ENCODE measurements around the gene MUSTN1. TPM values are rescaled to one million over a fixed set of nuclear protein-coding genes. Genes with fewer than 3 reads are reported as not detected.

Gene MUSTN1
- 1 to 10 TPM; 1.3 to 1.9 TPM for total RNA-seq

DNA sequence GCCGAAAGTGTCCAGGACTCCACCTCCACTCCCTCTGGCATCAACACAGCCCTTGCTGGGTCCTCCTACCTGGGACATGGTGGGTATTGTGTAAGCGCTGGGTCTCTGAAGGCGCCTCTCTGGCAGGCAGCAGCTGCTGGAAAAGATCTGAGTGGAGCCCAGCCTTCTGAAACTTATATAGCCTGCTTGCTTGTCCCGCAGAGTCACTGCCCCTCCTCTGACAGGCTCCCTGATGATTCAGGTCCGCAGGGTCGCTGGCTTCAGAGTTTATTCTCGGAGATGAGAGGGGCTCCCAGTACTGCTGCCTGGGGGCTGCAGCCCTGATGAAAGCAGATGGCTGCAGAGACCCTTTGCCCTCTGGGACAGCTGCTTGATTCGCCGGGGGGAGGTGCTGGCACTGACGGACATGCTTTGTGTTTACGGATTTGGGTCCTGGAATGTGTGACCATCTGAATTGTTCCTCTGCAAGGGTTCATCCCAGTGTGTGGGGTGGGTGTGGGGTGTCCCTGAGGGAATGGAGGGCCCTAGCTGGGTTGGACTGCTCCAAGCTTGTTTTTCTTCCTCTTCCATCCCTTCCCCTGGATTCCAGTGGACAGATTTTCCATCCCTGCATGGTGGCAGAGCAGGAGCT lies at the start of gene MUSTN1:
TSS of gene MUSTN1 (minus strand) at position 149 of the 631 bp plus-strand sequence. CDS start at position 78, 71 bp downstream.
- H3K9me3 Mint-ChIP-seq, result no peaks in the 10 kb centered on the region
- peaks cover 42% of the 10 kb centered on the region for H3K4me1 Mint-ChIP-seq

DNA sequence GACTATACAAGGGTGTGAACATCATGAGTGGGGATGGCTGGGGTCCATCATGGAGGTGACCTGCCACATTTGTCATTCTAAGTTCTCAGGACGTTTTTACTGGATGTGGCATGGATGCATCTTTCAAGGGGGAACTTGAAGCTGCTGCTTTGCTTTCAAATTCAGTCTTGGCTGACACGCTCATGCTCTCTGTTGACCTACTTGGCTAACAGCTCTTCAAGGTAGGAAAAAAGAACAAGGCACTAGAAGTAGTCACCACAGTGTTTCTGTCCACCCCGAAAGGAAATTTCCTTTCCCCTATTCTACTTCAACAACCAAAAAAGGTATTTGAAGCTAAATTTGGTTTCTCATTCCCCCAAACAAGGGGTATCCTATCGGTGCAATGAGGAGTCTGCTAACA lies 47.6 kb upstream of the MUSTN1 start:
- peaks cover 27% of the 10 kb centered on the region for H3K36me3 Mint-ChIP-seq
- POLR2A ChIA-PET, result no interaction called here
- no peak for ATAC-seq (ENCODE audit: low read depth)

More for the DNA sequence above, at the start of gene MUSTN1:
- no peaks in the 10 kb centered on the region for H3K27me3 Mint-ChIP-seq
- no peak within 1 kb of the TSS for H3K4me3 Mint-ChIP-seq
- ATAC-seq (ENCODE audit: low read depth), result no peak
- no peak for DNase-seq
- peaks cover 9% of the 10 kb centered on the region for H3K36me3 Mint-ChIP-seq
- POLR2A ChIA-PET, result no interaction called here
- H3K27ac Mint-ChIP-seq, result no peak within 1 kb of the TSS

DNA sequence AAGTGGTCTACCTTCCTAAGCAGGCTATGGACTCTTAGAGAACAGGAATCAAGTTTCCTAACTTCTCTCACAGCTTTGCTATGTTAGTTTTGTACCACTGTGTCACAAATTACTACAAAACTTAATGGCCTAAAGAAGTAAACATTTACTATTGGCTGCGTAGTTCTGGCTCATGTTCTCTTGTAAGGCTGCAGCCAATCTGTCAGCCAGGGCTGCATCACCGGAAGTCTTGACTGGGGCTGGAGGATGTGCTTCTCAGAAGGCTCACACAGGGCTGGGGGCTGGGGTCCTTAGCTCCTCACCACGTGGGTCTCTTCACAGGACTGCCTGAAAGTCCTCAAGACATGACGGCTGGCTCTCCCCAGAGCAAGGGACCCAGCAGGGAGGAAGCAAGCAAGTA lies 47.1 kb upstream of the MUSTN1 start:
- ATAC-seq (ENCODE audit: low read depth) (no peak), DNase-seq (no peak)
- H3K27me3 Mint-ChIP-seq, result no peaks in the 10 kb centered on the region
- no peak overlapping the region for H3K4me3 Mint-ChIP-seq
- H3K4me1 Mint-ChIP-seq, result peaks cover 7% of the 10 kb centered on the region
- POLR2A ChIA-PET, result no interaction called here
- H3K9me3 Mint-ChIP-seq, result peaks cover 1% of the 10 kb centered on the region
- H3K36me3 Mint-ChIP-seq, result peaks cover 26% of the 10 kb centered on the region
- no peak overlapping the region for H3K27ac Mint-ChIP-seq

More for the DNA sequence above, 47.6 kb upstream of the MUSTN1 start:
- Mint-ChIP-seq H3K4me3 (no peak overlapping the region), H3K9me3 (peaks cover 1% of the 10 kb centered on the region), H3K27me3 (no peaks in the 10 kb centered on the region), H3K27ac (no peak overlapping the region), H3K4me1 (peaks cover 7% of the 10 kb centered on the region)
- DNase-seq, result no peak

DNA sequence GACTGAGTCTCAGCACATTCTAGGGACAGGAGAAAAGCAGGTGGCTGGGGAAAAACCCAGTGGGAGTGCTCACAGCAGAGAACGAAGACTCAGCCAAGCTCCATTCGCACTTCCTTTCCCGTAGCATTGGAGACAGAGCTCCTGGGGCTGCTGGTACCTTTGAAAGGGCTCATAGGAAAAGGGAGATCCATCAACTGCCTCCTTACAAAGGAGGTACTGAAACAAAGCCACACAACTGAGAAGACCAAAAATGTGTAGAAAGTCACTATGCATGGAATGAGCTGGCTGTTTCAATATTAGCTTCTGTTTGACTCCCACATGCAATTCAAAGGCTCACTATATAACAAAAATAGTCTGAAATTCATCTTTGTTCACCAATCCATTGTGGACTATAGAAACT lies 45.7 kb upstream of the MUSTN1 start:
- H3K27me3 Mint-ChIP-seq, result no peaks in the 10 kb centered on the region
- peaks cover 15% of the 10 kb centered on the region for H3K4me1 Mint-ChIP-seq
- DNase-seq (no peak), ATAC-seq (ENCODE audit: low read depth) (no peak)
- H3K4me3 Mint-ChIP-seq, result no peak overlapping the region
- peaks cover 16% of the 10 kb centered on the region for H3K36me3 Mint-ChIP-seq
- no peak overlapping the region for H3K27ac Mint-ChIP-seq
- POLR2A ChIA-PET, result no interaction called here
- peaks cover 1% of the 10 kb centered on the region for H3K9me3 Mint-ChIP-seq

DNA sequence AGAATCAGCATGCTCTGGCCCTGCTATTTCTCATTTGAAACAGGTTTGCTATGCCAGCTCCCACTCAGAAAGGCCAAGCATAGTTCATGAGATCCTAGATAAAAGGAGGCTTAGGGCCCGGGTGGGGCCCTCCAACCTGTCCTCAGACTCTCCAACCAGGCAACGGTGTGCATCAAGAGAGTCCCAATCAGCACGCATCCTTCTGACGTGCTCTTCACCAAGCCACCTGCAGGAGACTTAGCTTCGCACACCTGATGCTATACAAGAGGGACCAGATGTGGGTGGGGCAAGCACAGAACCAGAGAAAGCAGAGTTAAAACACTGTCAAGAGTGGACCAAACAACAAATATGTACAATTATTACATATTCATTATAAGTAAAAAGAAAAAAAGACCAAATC lies 45.2 kb upstream of the MUSTN1 start:
- Mint-ChIP-seq H3K36me3 (peaks cover 11% of the 10 kb centered on the region), H3K4me1 (peaks cover 20% of the 10 kb centered on the region), H3K4me3 (no peak overlapping the region), H3K27ac (no peak overlapping the region), H3K27me3 (no peaks in the 10 kb centered on the region), H3K9me3 (peaks cover under 1% of the 10 kb centered on the region)
- no peak for ATAC-seq (ENCODE audit: low read depth)
- POLR2A ChIA-PET, result interaction anchor here (1.0 kb wide), 1 partner anchor 14 kb away, joined by 3 read pairs; no protein-coding TSS in a partner anchor
- no peak for DNase-seq

DNA sequence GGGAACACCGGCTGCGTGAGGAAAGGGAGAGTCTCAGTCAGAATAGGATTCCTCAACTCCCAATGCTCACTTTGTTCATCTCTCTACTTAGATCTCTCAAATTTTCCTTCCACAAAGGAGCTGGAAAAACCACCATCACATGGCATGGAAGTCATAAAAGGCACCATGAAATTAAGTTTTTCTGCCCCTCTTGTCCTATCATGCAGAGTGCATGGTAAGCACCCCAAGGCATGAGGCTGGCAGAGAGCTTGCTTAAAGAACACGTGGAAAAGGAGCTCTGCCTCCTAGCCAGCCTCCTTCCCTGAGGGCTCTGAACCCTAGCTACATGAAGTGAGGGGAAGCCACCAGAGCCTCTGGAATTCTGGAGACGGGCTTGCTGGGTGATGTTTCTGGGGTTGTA lies 44.8 kb upstream of the MUSTN1 start:
- POLR2A ChIA-PET, result interaction anchor here (1.0 kb wide), 1 partner anchor 14 kb away, joined by 3 read pairs; no protein-coding TSS in a partner anchor
- DNase-seq, result no peak
- no peak for ATAC-seq (ENCODE audit: low read depth)

DNA sequence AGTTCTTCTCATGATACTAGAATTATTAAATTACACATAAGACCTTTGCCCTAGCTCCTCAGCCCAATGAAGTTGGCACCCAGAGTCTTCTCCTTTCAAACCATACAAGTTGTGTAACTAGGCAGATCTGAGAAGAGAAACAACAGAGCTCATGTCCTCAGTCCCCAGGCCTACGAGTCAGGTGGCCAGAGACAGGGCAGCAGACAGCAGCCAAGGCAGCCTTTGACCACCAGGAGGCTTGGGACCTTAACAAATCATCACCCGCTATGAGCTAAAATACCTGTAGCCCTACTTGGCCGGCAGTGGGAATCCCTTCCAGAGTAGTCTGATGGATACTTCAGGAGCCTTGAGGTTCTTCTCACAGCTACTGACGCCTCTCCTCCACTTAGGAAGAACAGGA lies 44.3 kb upstream of the MUSTN1 start:
- POLR2A ChIA-PET, result interaction anchor here (1.0 kb wide), 1 partner anchor 15 kb away, joined by 3 read pairs; no protein-coding TSS in a partner anchor
- H3K36me3 Mint-ChIP-seq, result peaks cover 6% of the 10 kb centered on the region

More for the DNA sequence above, 44.8 kb upstream of the MUSTN1 start:
- no peak overlapping the region for H3K27ac Mint-ChIP-seq
- H3K9me3 Mint-ChIP-seq, result no peaks in the 10 kb centered on the region
- peaks cover 23% of the 10 kb centered on the region for H3K4me1 Mint-ChIP-seq
- H3K36me3 Mint-ChIP-seq, result peaks cover 8% of the 10 kb centered on the region
- no peaks in the 10 kb centered on the region for H3K27me3 Mint-ChIP-seq
- no peak overlapping the region for H3K4me3 Mint-ChIP-seq

DNA sequence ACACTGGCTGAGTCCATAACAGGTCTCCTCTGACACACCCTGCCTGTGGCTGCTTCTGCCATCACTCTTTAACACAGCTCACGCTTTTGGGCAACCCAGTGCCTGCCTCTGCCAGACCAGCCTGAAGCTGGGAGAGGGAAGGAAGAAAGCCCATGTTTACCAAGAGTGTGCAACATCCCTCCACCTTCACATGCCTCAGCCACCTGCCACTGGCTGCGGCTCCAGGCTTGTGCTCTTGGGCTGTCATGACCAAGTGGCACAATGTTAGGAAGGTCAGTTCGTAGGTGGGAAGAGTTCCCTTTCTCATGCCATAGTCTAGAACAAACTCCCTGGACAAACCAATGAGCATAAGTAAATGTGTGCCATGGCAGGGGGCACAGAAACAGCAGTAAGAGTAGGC lies 42.3 kb upstream of the MUSTN1 start:
- peaks cover 28% of the 10 kb centered on the region for H3K4me1 Mint-ChIP-seq
- no peak overlapping the region for H3K4me3 Mint-ChIP-seq
- ATAC-seq (ENCODE audit: low read depth), result no peak
- H3K27ac Mint-ChIP-seq, result no peak overlapping the region
- POLR2A ChIA-PET, result interaction anchor here (1.1 kb wide), 1 partner anchor 16 kb away, joined by 6 read pairs; no protein-coding TSS in a partner anchor
- DNase-seq, result no peak
- no peaks in the 10 kb centered on the region for H3K27me3 Mint-ChIP-seq
- H3K9me3 Mint-ChIP-seq, result no peaks in the 10 kb centered on the region
- peaks cover 6% of the 10 kb centered on the region for H3K36me3 Mint-ChIP-seq

More for the DNA sequence above, 44.3 kb upstream of the MUSTN1 start:
- Mint-ChIP-seq H3K27me3 (no peaks in the 10 kb centered on the region), H3K9me3 (no peaks in the 10 kb centered on the region), H3K4me1 (peaks cover 27% of the 10 kb centered on the region), H3K27ac (no peak overlapping the region), H3K4me3 (no peak overlapping the region)
- DNase-seq (no peak), ATAC-seq (ENCODE audit: low read depth) (no peak)

DNA sequence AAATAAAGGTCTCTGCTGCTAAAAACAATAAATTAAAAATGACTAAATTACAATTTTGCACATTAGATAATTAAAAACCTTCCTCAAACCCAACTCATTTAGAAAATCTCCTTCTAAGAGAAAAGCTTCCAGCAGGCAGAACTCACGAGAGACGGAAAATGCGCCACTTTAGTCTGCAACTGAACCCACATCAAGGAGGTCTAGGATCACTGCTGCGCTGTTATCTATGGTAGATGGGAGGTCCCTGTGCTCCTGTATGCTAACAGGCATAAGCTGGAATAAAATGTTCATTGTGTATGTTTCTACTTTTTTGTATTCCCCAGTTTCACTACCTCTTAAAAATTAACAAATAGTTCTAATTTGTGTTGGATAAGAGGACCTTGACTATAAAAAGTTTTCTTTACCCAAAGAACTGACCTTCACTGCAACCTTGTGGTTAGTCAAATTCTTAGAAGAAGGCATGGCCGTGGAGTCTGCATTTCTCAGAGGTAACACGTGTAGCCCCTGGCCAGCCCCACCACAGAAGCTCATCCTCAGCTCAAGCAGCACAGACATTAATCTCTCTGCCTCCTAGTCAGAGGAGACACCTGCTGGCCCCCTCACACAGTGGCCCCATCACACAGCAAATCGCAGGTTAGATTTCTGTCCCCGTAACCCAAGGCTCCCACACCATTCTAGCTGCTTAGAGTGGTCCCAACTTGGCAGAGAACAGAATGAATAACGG lies 40.2 kb upstream of the MUSTN1 start:
- ATAC-seq (ENCODE audit: low read depth) (peak; percentile 72), DNase-seq (no peak)
- no peaks in the 10 kb centered on the region for H3K27me3 Mint-ChIP-seq
- H3K27ac Mint-ChIP-seq, result peak overlapping the region; percentile 44
- peaks cover 4% of the 10 kb centered on the region for H3K36me3 Mint-ChIP-seq
- H3K9me3 Mint-ChIP-seq, result no peaks in the 10 kb centered on the region
- peak overlapping the region; percentile 56 for H3K4me3 Mint-ChIP-seq
- POLR2A ChIA-PET, result interaction anchor here (1.4 to 1.9 kb wide), 2 partner anchors 22 to 172 kb away, joined by 3 to 5 read pairs; no protein-coding TSS in a partner anchor
- H3K4me1 Mint-ChIP-seq, result peaks cover 35% of the 10 kb centered on the region

DNA sequence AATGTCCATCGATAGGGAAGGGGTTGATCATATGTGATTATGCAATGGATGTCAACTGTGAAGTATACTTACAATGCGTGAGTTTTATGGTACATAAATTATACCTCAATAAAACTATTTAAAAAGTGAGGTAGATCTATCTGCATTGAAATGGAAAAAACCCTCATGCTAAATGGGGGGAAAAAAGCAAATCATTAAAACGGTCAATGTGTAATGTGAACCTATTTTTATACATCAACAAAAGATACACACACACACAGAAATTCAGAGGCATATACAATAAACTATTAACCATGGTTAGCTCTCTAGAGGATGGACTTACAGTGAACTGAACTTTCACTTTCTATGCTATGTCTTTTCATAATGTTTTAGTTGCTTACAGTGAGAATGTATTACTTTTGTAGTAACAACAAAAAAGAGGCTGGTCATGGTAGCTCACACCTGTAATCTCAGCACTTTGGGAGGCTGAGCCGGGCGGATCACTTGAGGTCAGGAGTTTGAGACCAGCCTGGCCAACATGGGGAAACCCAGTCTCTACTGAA lies 39.4 kb upstream of the MUSTN1 start:
- peak; percentile 36 for ATAC-seq (ENCODE audit: low read depth)
- Mint-ChIP-seq H3K4me3 (peak overlapping the region; percentile 41), H3K27me3 (no peaks in the 10 kb centered on the region), H3K27ac (peak overlapping the region; percentile 27), H3K4me1 (peaks cover 35% of the 10 kb centered on the region), H3K36me3 (peaks cover 6% of the 10 kb centered on the region), H3K9me3 (no peaks in the 10 kb centered on the region)
- POLR2A ChIA-PET, result interaction anchor here (0.9 to 1.9 kb wide), 3 partner anchors 19 to 172 kb away, joined by 3 to 5 read pairs (median 4); no protein-coding TSS in a partner anchor
- no peak for DNase-seq

DNA sequence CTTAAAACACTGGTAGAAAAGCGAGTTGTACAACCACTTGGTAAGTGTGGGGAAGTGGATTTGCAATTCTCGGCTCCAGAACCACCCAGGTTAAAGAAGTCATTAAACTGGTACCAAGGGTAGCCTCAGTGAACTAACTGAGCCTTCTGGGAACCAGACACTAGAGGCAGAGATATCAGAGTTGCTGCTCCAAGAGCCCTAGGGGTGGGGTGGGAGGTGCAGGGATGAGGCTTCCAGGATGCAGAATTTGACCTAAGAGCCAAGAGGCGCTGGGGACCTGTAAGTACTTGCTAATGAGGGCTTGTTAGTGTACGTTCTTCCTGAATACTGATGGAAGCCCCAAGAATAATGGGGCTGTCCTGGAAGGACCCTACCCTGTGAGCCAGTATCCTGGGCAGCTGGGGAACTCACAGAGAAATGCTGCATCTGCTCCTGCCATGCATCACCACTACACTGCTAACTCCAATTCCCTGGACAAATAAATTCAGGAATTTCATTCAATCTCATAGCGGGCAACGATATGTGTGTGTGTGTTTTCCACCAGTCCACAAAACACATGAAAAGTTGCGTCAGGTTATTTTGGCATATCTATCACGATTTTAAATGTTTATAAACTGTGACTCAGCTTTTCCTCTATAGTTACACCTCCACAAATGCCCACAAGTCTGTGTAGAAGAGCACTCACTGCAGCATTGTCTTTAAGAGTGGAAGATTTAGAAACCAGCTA lies 38.8 kb upstream of the MUSTN1 start:
- Mint-ChIP-seq H3K36me3 (peaks cover 5% of the 10 kb centered on the region), H3K27me3 (no peaks in the 10 kb centered on the region), H3K9me3 (no peaks in the 10 kb centered on the region), H3K4me3 (no peak overlapping the region), H3K27ac (no peak overlapping the region), H3K4me1 (peaks cover 35% of the 10 kb centered on the region)
- POLR2A ChIA-PET, result interaction anchor here (0.9 to 1.9 kb wide), 3 partner anchors 19 to 173 kb away, joined by 3 to 5 read pairs (median 4); no protein-coding TSS in a partner anchor
- DNase-seq (no peak), ATAC-seq (ENCODE audit: low read depth) (no peak)

DNA sequence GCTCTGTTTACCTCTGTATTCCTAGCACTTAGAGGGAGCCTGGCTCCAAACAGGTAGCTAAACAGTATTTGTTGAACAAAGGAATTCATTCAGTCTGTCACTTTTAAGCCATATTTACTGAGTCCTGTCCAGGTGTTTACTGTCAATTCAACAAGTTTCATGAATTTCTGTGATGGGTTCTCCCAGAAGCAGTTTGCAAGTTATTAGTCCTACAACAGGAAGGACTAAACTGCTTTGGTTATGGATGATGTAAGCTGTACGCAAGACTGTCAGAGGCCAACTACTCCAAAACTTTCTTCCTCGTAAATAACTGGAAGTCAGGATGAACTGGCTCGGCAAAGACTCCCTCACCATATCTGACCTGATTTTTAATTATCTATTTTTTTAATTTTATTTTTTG lies 37.4 kb upstream of the MUSTN1 start:
- no peaks in the 10 kb centered on the region for H3K9me3 Mint-ChIP-seq
- H3K27ac Mint-ChIP-seq, result peak overlapping the region; percentile 2
- H3K27me3 Mint-ChIP-seq, result no peaks in the 10 kb centered on the region

DNA sequence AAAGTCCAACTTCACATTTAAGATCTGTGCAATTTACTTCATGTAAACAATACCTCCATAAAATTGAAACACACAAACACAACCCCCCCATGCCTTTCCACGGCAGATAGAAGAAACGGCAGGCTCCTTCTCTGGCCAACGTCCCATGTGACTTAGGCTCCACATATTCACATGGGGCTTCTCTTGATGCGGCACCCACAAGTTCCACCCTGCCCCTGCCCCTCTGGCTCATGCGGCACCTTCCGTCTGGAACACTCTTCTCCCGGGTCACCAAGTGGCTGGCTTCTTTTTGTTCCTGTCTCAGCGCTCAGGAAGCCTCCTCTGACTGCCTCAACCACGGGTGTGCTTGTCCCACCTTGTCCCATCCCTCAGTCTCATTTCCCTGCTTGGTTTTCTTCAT lies 36.9 kb upstream of the MUSTN1 start:
- Mint-ChIP-seq H3K36me3 (peaks cover 13% of the 10 kb centered on the region), H3K9me3 (no peaks in the 10 kb centered on the region), H3K4me3 (no peak overlapping the region), H3K27ac (peak overlapping the region; percentile 9), H3K4me1 (peaks cover 35% of the 10 kb centered on the region), H3K27me3 (no peaks in the 10 kb centered on the region)
- POLR2A ChIA-PET, result no interaction called here
- DNase-seq (no peak), ATAC-seq (ENCODE audit: low read depth) (no peak)

More for the DNA sequence above, 37.4 kb upstream of the MUSTN1 start:
- Mint-ChIP-seq H3K4me3 (no peak overlapping the region), H3K36me3 (peaks cover 11% of the 10 kb centered on the region), H3K4me1 (peaks cover 35% of the 10 kb centered on the region)
- DNase-seq (no peak), ATAC-seq (ENCODE audit: low read depth) (no peak)
- POLR2A ChIA-PET, result no interaction called here
